Spleen (tissue), 11 donors: ENCODE measurements around the gene GNG13. TPM values are rescaled to one million over a fixed set of nuclear protein-coding genes. Genes with fewer than 3 reads are reported as not detected.

Experiments
- DNase-seq: peaks from one replicate; pipeline ENCODE4 v3.0.0-alpha.2; 2020
- H3K27ac ChIP-seq, 8 donors: fragments of 200-600 bp; sonication (generic) in 7 of 8; 1 replicate in 4 of 8; 2 replicates in 4 of 8; pipeline versions ENCODE4 v1.5.0 to v1.8.0; 2016 to 2021; ENCODE audit warnings: inconsistent platforms in 4 of 8, mild to moderate bottlenecking in 4 of 8, moderate library complexity in 1 of 8
- H3K27me3 ChIP-seq, 7 donors: fragments of 200-600 bp; sonication (generic) in 6 of 7; replicated peaks in 1 of 7; 1 replicate in 4 of 7; 2 replicates in 3 of 7; pipeline versions ENCODE4 v1.5.0 to v1.8.0; 2016 to 2021; ENCODE audit warnings: inconsistent platforms in 3 of 7, mild to moderate bottlenecking in 1 of 7
- H3K36me3 ChIP-seq, 6 donors: fragments of 200-600 bp; sonication (generic) in 5 of 6; 1 replicate in 4 of 6; 2 replicates in 2 of 6; pipeline versions ENCODE4 v1.5.0 to v1.8.0; 2016 to 2021; ENCODE audit warnings: inconsistent platforms in 2 of 6
- H3K4me1 ChIP-seq, 6 donors: fragments of 200-600 bp; sonication (generic) in 5 of 6; 1 replicate in 3 of 6; 2 replicates in 3 of 6; pipeline versions ENCODE4 v1.5.0 to v1.8.0; 2016 to 2021; ENCODE audit warnings: inconsistent platforms in 3 of 6
- H3K4me3 ChIP-seq, 8 donors: fragments of 200-600 bp; sonication (generic) in 7 of 8; 1 replicate in 4 of 8; 2 replicates in 4 of 8; pipeline versions ENCODE4 v1.5.0 to v1.8.0; 2016 to 2021; ENCODE audit warnings: inconsistent platforms in 4 of 8, mild to moderate bottlenecking in 4 of 8, moderate library complexity in 2 of 8
- H3K9me3 ChIP-seq, 8 donors: fragments of 200-600 bp; sonication (generic) in 7 of 8; 1 replicate in 4 of 8; 2 replicates in 4 of 8; pipeline versions ENCODE4 v1.5.0 to v1.8.0; 2016 to 2021; ENCODE audit warnings: inconsistent platforms in 4 of 8
- POLR2A ChIP-seq, 3 donors: fragments of 450-650 bp; IDR thresholded peaks; one replicate each; pipeline ENCODE4 v1.5.1; 2017; ENCODE audit warnings: antibody characterized with exemption in 3 of 3, mild to moderate bottlenecking in 1 of 3
- POLR2AphosphoS5 ChIP-seq, 3 donors: sonication (generic); formaldehyde crosslinking; IDR thresholded peaks; one replicate each; pipeline ENCODE4 v1.5.1; 2017; ENCODE audit warnings: antibody characterized with exemption in 3 of 3
- WGBS, 5 donors: extraction: QIAGEN DNeasy Blood & Tissue Kit in 3 of 5; methylation state at CpG; one replicate each; pipeline versions ENCODE4 v1.1.5 to v1.1.7; 2013 to 2018; 5-methylcytosine and 5-hydroxymethylcytosine counted together
- intact Hi-C: fragments of 100-400 bp; cut with DNase I; formaldehyde crosslinking; loops from one replicate; pipeline ENCODE4 v1.15.0; 2023; ENCODE audit warnings: low total_unique reads
- polyA plus RNA-seq, 3 donors: library from polyadenylated mRNA; stranded (reverse); fragments of 200-250 nt; gene quantifications; one replicate each; pipeline ENCODE4 v1.2.1, GENCODE V29; 2013
- total RNA-seq, 7 donors: library from RNA; depleted of rRNA in 3 of 7; stranded (reverse); fragments of >200 nt in 3 of 7; fragmentation: NEBNext Ultra II Directional in 4 of 7; extraction: Animal tissue kit (Norgen Biotek cat#: 25700) in 4 of 7; gene quantifications; one replicate each; pipeline versions ENCODE4 v1.1.0 to v1.2.1, GENCODE V29; 2016 to 2021
- TF ChIP-seq, protein P1 (sequence below), 11 experiments: fragments of 200-600 bp in 7 of 11; fragments of 450-650 bp in 4 of 11; sonication (generic) in 4 of 11; IDR thresholded peaks in 8 of 11; conservative IDR thresholded peaks in 3 of 11; 1 replicate in 7 of 11; 2 replicates in 4 of 11; pipeline versions ENCODE4 v1.4.0 to v1.8.0; 2016 to 2021; ENCODE audit warnings: antibody characterized with exemption in 11 of 11, inconsistent platforms in 4 of 11, mild to moderate bottlenecking in 1 of 11
- donor health status: healthy with polysubstance abuse.
- donor health status: DM: no; HTN: no; CAD: no; lungs with moderate emphysema.
- donor health status: DM: no; HTN: no; CAD: no.
- donor health status: Bipolar disorder and iron deficiency.
- donor health status: healthy.
- donor health status: DM: no; HTN: no; CAD: no.
- donor health status: DM: yes; HTN: yes; CAD: no.

Gene GNG13
- total and polyA plus RNA-seq, 10 donors, result not detected

- H3K9me3 ChIP-seq, result no peaks in the 10 kb centered on the region
- H3K4me3 ChIP-seq, result no peak overlapping the region
- intact Hi-C loops, result no loop called here
- DNase-seq, result no peak
- no peak overlapping the region for H3K27ac ChIP-seq
- TF ChIP-seq POLR2AphosphoS5 (IDR thresholded peaks at IDR 0.05) (no peak), POLR2A (IDR thresholded peaks at IDR 0.05) (no peak)
- TF ChIP-seq, protein P1, sequence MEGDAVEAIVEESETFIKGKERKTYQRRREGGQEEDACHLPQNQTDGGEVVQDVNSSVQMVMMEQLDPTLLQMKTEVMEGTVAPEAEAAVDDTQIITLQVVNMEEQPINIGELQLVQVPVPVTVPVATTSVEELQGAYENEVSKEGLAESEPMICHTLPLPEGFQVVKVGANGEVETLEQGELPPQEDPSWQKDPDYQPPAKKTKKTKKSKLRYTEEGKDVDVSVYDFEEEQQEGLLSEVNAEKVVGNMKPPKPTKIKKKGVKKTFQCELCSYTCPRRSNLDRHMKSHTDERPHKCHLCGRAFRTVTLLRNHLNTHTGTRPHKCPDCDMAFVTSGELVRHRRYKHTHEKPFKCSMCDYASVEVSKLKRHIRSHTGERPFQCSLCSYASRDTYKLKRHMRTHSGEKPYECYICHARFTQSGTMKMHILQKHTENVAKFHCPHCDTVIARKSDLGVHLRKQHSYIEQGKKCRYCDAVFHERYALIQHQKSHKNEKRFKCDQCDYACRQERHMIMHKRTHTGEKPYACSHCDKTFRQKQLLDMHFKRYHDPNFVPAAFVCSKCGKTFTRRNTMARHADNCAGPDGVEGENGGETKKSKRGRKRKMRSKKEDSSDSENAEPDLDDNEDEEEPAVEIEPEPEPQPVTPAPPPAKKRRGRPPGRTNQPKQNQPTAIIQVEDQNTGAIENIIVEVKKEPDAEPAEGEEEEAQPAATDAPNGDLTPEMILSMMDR (IDR thresholded peaks at IDR 0.05 in 8 of 11, conservative IDR thresholded peaks at IDR 0.05 in 3 of 11), result no peak
- 79 to 92% (median 90%) methylated on average over 13 to 18 of the region's 18 CpGs for WGBS, 5 donors
- H3K27me3 ChIP-seq, result peaks cover 0 to 69% (median 25%) of the 10 kb centered on the region in 7 donors
- H3K4me1 ChIP-seq, result no peaks in the 10 kb centered on the region
- H3K36me3 ChIP-seq, result no peaks in the 10 kb centered on the region
Observed at GRCh38 chr16:772959-773358, 27.6 kb downstream of the GNG13 start.

DNA sequence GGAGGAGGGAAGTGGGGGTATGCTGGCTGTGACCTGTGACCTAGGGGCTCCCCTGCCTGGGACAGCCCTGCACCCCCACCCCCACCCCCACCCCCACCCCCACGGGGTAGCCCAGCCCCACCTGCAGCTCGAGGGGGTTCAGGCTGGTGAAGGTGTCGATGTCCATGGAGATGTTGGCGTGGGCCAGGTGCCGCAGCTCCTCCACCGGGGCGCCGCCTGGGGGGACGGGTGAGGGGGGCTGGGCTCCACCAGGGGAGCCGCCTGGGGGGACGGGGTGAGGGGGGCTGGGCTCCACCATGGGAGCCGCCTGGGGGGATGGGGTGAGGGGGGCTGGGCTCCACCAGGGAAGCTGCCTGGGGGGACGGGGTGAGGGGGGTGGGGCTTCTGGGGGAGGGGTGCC is 30.1 kb downstream of the GNG13 start:
- TF ChIP-seq POLR2A (IDR thresholded peaks at IDR 0.05), result no peak
- TF ChIP-seq POLR2AphosphoS5 (IDR thresholded peaks at IDR 0.05), result no peak
- TF ChIP-seq, protein P1 (IDR thresholded peaks at IDR 0.05 in 8 of 11, conservative IDR thresholded peaks at IDR 0.05 in 3 of 11), result no peak
- Histone ChIP-seq H3K4me3 (no peak overlapping the region), H3K36me3 (no peaks in the 10 kb centered on the region), H3K27me3 (peaks cover 0 to 58% (median 12%) of the 10 kb centered on the region in 7 donors), H3K4me1 (no peaks in the 10 kb centered on the region), H3K9me3 (no peaks in the 10 kb centered on the region), H3K27ac (no peak overlapping the region)
- 75 to 92% (median 89%) methylated on average over 5 to 13 of the region's 13 CpGs; no CpG with 5 or more reads in 1 of the 5 donors for WGBS, 5 donors
- intact Hi-C loops, result no loop called here
- DNase-seq, result no peak

DNA sequence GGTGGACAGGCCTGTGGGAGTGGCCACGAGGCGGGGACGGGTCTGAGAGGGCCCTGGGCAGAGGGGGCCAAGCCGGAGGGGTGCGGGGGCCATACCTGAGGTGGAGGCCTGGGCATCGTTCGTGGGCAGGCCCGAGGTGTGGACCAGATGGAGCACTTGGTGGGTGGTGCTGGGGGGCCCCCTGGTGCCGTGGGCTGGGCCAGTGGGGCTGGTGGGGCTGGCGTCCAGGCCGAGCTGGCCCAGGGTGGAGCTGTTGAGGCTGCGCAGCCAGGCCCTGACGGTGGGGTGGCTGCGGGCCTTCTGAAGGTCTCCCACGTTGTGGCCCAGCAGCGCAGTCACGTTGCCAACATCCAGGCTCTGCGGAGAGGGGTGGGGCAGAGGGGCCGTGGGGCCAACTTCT is 30.6 kb downstream of the GNG13 start:
- no peaks in the 10 kb centered on the region for H3K4me1 ChIP-seq
- WGBS, 5 donors, result 65 to 85% (median 83%) methylated on average over 13 to 19 of the region's 19 CpGs
- no peak for TF ChIP-seq POLR2A (IDR thresholded peaks at IDR 0.05)
- no peak for TF ChIP-seq POLR2AphosphoS5 (IDR thresholded peaks at IDR 0.05)
- TF ChIP-seq, protein P1 (IDR thresholded peaks at IDR 0.05 in 8 of 11, conservative IDR thresholded peaks at IDR 0.05 in 3 of 11), result no peak
- DNase-seq, result no peak
- H3K4me3 ChIP-seq, result no peak overlapping the region
- peaks cover 0 to 58% (median 7%) of the 10 kb centered on the region in 7 donors for H3K27me3 ChIP-seq
- no peak overlapping the region for H3K27ac ChIP-seq
- intact Hi-C loops, result no loop called here
- no peaks in the 10 kb centered on the region for H3K36me3 ChIP-seq
- no peaks in the 10 kb centered on the region for H3K9me3 ChIP-seq

DNA sequence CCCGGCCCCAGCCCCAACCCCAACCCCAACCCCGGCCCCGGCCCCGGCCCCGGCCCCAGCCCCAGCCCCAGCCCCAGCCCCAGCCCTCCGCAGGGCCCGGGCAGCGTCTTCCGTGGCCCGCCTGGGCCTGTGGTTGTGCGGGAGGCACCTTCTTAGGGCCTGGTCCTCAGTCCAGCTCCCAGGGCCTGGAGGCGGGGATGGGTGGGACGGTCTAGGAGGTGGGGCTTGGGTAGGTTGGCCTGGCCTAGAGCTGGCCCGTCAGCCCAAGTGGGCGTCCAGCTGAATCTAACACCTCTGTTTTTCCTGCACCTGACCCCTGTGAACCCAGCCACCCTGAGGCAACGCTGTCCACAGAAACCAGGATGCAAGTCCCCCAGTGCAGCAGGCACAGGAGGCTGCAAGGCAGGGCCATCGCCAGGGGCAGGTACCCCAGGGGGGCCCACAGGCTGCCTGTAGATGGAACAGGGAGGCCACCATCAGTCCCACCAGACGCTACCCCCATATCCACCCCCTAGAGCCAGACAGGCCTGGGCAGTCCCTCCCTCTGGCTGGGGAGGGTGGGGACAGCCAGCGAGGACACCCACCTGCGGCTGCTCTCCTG is 31.2 kb downstream of the GNG13 start:
- DNase-seq, result no peak
- Histone ChIP-seq H3K27me3 (peaks cover 0 to 58% (median 4%) of the 10 kb centered on the region in 7 donors), H3K36me3 (no peaks in the 10 kb centered on the region), H3K27ac (no peak overlapping the region), H3K4me3 (no peak overlapping the region), H3K4me1 (no peaks in the 10 kb centered on the region), H3K9me3 (no peaks in the 10 kb centered on the region)
- WGBS, 5 donors, result 37 to 94% (median 69%) methylated on average over 4 to 20 of the region's 20 CpGs
- intact Hi-C loops, result no loop called here
- TF ChIP-seq, protein P1 (IDR thresholded peaks at IDR 0.05 in 8 of 11, conservative IDR thresholded peaks at IDR 0.05 in 3 of 11), result no peak
- no peak for TF ChIP-seq POLR2AphosphoS5 (IDR thresholded peaks at IDR 0.05)
